Colonic mucosa (tissue), 4 donors: Measurements from ENCODE around the gene RPL18A. TPM values are rescaled to one million over a fixed set of nuclear protein-coding genes. Genes with fewer than 3 reads are reported as not detected.

Experiments used
- DNase-seq: peaks from one replicate; pipeline ENCODE4 v3.0.0-alpha.2; 2020
- H3K27ac ChIP-seq: fragments of 200-600 bp; one replicate; pipeline ENCODE4 v1.8.0; 2021
- H3K27me3 ChIP-seq: fragments of 200-600 bp; one replicate; pipeline ENCODE4 v1.8.0; 2021
- H3K36me3 ChIP-seq: fragments of 200-600 bp; one replicate; pipeline ENCODE4 v1.8.0; 2021
- H3K4me1 ChIP-seq: fragments of 200-600 bp; one replicate; pipeline ENCODE4 v1.8.0; 2021; ENCODE audit warnings: mild to moderate bottlenecking
- H3K4me3 ChIP-seq: fragments of 200-600 bp; one replicate; pipeline ENCODE4 v1.8.0; 2021
- H3K9ac ChIP-seq, 2 donors: one replicate each; pipeline ENCODE4 v1.7.0; 2013; ENCODE audit warnings: control low read depth in 2 of 2, low read depth in 2 of 2, low read length in 2 of 2
- H3K9me3 ChIP-seq: fragments of 200-600 bp; one replicate; pipeline ENCODE4 v1.8.0; 2021
- CTCF ChIP-seq: fragments of 200-600 bp; IDR thresholded peaks from one replicate; pipeline ENCODE4 v1.8.0; 2022; ENCODE audit warnings: antibody characterized with exemption, mild to moderate bottlenecking
- intact Hi-C: fragments of 100-400 bp; cut with DNase I; formaldehyde crosslinking; loops from one replicate; pipeline ENCODE4 v1.14.1; 2022
- total RNA-seq, 2 donors: library from RNA; stranded (reverse); fragmentation: NEBNext Ultra II Directional in 1 of 2; extraction: Animal tissue kit (Norgen Biotek cat#: 25700) in 1 of 2; gene quantifications; one replicate each; pipeline ENCODE4 v1.2.1, GENCODE V29; 2021
- donor health status: healthy.
- donor health status: DM: no; HTN: no; CAD: no.
- donor health status: DM: no; HTN: no; CAD: no.

Gene RPL18A
- total RNA-seq, 2 donors from 2014 or later: 1,592 to 1,923 TPM

- Histone ChIP-seq H3K9ac (no peak overlapping the region), H3K27ac (no peak overlapping the region), H3K27me3 (no peaks in the 10 kb centered on the region), H3K4me1 (no peaks in the 10 kb centered on the region), H3K9me3 (no peaks in the 10 kb centered on the region), H3K36me3 (no peaks in the 10 kb centered on the region), H3K4me3 (no peak overlapping the region)
- intact Hi-C loops: no loop called here
- no peak for TF ChIP-seq CTCF
- DNase-seq: no peak
Measured at GRCh38 chr19:17843292-17843827, 16.4 kb upstream of the RPL18A start.

- H3K27me3 ChIP-seq: no peaks in the 10 kb centered on the region
- no peak for TF ChIP-seq CTCF
- H3K9ac ChIP-seq: no peak overlapping the region
- H3K9me3 ChIP-seq: no peaks in the 10 kb centered on the region
- no peak overlapping the region for H3K27ac ChIP-seq
- no peak for DNase-seq
- no peaks in the 10 kb centered on the region for H3K36me3 ChIP-seq
- no peaks in the 10 kb centered on the region for H3K4me1 ChIP-seq
- no peak overlapping the region for H3K4me3 ChIP-seq
- intact Hi-C loops: no loop called here
Measured at GRCh38 chr19:17843908-17844490, 15.7 kb upstream of the RPL18A start.

- no peak for TF ChIP-seq CTCF
- Histone ChIP-seq H3K9me3 (no peaks in the 10 kb centered on the region), H3K36me3 (no peaks in the 10 kb centered on the region), H3K9ac (no peak overlapping the region), H3K27ac (no peak overlapping the region), H3K4me1 (no peaks in the 10 kb centered on the region), H3K27me3 (no peaks in the 10 kb centered on the region), H3K4me3 (no peak overlapping the region)
- intact Hi-C loops: no loop called here
- no peak for DNase-seq
Measured at GRCh38 chr19:17846146-17846545, 13.6 kb upstream of the RPL18A start.

- no peak for TF ChIP-seq CTCF
- no peaks in the 10 kb centered on the region for H3K4me1 ChIP-seq
- no peaks in the 10 kb centered on the region for H3K9me3 ChIP-seq
- no peaks in the 10 kb centered on the region for H3K36me3 ChIP-seq
- intact Hi-C loops: no loop called here
- H3K27ac ChIP-seq: peak within 1 kb of the TSS; percentile 77
- no peaks in the 10 kb centered on the region for H3K27me3 ChIP-seq
- no peak for DNase-seq
- peak within 1 kb of the TSS; percentile 30 for H3K4me3 ChIP-seq
- H3K9ac ChIP-seq: peak within 1 kb of the TSS; percentile 34 to 35
Measured at GRCh38 chr19:17847538-17848366, 12.0 kb upstream of the RPL18A start, which contains the start of gene JAK3. Gene JAK3 (minus strand): TSS chr19:17847982. CDS start chr19:17844417, 3,565 bp downstream.

- peak overlapping the region; percentile 12 for H3K27ac ChIP-seq
- DNase-seq: no peak
- H3K4me1 ChIP-seq: no peaks in the 10 kb centered on the region
- no peak overlapping the region for H3K4me3 ChIP-seq
- intact Hi-C loops: no loop called here
- H3K9me3 ChIP-seq: no peaks in the 10 kb centered on the region
- TF ChIP-seq CTCF: no peak
- no peaks in the 10 kb centered on the region for H3K36me3 ChIP-seq
- no peak overlapping the region for H3K9ac ChIP-seq
- no peaks in the 10 kb centered on the region for H3K27me3 ChIP-seq
Measured at GRCh38 chr19:17848595-17849292, 11.0 kb upstream of the RPL18A start.
